Ectodermal cell (in vitro differentiated cells): ENCODE data around the gene DOCK4.
"Not testable (repeated sequence)": the region's sequence is repeated elsewhere in the genome, so short reads cannot be mapped to it uniquely, and the experiment has no call there.

Source experiments
- H3K27ac ChIP-seq: 2 replicates; pipeline ENCODE4 v1.7.0; 2013; ENCODE audit warnings: mild to moderate bottlenecking, low read depth, low read length; ENCODE audit not compliant: insufficient read depth, poor library complexity, severe bottlenecking
- H3K27me3 ChIP-seq: 2 replicates; pipeline ENCODE4 v1.7.0; 2013; ENCODE audit warnings: mild to moderate bottlenecking, low read length; ENCODE audit not compliant: insufficient read depth, control insufficient read depth, poor library complexity, severe bottlenecking
- H3K36me3 ChIP-seq: one replicate; pipeline ENCODE4 v1.7.0; 2013; ENCODE audit warnings: low read length; ENCODE audit not compliant: control insufficient read depth, insufficient read depth
- H3K4me1 ChIP-seq: one replicate; pipeline ENCODE4 v1.7.0; 2013; ENCODE audit warnings: low read length; ENCODE audit not compliant: control insufficient read depth, insufficient read depth
- H3K4me3 ChIP-seq: 2 replicates; pipeline ENCODE4 v1.7.0; 2013; ENCODE audit warnings: low read depth, low read length, control low read depth; ENCODE audit not compliant: insufficient read depth
- H3K9me3 ChIP-seq: 2 replicates; pipeline ENCODE4 v1.7.0; 2013; ENCODE audit warnings: mild to moderate bottlenecking, low read length, moderate library complexity; ENCODE audit not compliant: control insufficient read depth
- WGBS, 2 experiments: methylation state at CpG; one replicate each; pipeline ENCODE4 v1.1.7; 2013; ENCODE audit warnings: missing lambda C conversion rate in 2 of 2; 5-methylcytosine and 5-hydroxymethylcytosine counted together

Gene DOCK4

DNA sequence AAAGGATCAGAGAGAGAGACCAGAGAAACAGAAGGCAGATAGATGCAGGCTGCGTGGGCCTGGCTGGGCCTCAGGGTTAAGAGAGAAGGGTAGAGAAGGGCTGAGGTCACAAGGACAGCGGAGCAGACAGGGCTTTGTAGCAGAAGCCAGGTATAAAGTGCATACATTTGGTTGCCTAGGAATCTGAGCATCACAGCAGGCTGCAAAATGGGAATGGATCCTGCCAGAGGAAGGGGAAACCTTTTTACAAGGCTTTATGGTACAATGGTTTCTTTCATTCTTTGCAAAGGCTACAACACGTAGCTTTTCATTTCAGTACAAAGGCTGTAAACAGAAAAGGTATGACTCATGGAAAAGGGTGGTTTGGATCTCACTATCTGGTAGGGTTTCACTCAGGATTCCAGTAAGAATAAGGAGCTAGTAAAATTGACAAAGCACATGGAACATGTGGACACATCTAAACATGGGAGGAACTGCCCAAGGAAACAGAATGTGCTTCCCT lies 275.1 kb downstream of the DOCK4 start:
- Histone ChIP-seq H3K36me3 (no peaks in the 10 kb centered on the region), H3K27me3 (no peaks in the 10 kb centered on the region), H3K27ac (no peak overlapping the region), H3K9me3 (no peaks in the 10 kb centered on the region), H3K4me3 (no peak overlapping the region), H3K4me1 (peaks cover 10% of the 10 kb centered on the region)
- 59 to 67% methylated on average over 3 of the region's 3 CpGs for WGBS, 2 experiments

DNA sequence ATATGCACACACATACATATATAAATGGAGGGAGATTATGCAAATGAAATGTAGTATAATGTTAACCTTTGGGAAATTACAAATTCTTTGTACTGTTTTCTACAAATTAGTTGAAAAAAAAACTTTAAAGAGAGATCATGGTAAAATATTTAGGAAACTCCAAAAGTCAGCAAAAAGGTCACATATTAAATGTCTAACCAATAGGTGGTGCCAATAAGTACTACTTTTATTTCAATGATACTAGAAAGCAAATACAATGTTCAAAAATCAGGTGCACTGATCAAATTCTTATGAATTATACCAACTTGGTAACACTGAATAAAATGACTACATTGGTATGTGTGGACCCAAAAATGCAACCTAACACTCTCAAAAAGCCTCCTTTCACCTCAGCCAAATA lies 276.9 kb downstream of the DOCK4 start:
- Histone ChIP-seq H3K4me1 (peaks cover 10% of the 10 kb centered on the region), H3K9me3 (no peaks in the 10 kb centered on the region), H3K36me3 (no peaks in the 10 kb centered on the region), H3K4me3 (no peak overlapping the region), H3K27ac (no peak overlapping the region), H3K27me3 (no peaks in the 10 kb centered on the region)

DNA sequence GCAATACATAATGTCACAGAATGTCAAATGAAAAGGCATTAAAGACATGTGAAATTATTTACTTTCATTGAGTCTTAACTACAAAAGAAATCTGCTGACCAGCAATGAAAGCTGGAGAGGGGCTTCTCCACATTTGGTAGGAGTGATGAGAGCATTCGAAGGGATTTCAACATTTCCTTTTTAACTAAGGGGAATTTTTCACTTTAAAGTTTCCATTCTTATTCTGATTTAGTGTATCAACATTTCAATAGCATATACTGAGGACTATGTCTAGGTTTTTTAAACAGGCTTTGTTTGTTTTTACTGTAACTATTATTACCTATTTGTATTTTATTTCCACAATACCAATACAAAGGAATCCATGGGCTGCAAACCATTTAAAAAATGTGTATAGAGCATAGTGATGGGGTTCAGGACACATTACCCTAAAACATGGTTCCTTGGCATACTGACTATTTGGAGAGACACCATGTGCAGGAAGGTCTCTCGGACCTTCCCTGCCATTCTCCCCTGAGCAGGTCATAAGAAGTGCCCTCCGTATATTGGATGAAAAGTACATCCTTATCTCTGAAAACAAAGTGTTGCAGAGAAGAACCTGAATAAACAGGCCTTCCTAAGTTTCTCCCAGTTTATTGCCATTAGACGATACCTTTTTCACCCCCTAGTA lies 278.7 kb downstream of the DOCK4 start:
- Histone ChIP-seq H3K4me1 (peaks cover 10% of the 10 kb centered on the region), H3K27me3 (no peaks in the 10 kb centered on the region), H3K36me3 (no peaks in the 10 kb centered on the region), H3K27ac (no peak overlapping the region), H3K4me3 (no peak overlapping the region), H3K9me3 (no peaks in the 10 kb centered on the region)
- 81 to 90% methylated on average over 3 of the region's 4 CpGs for WGBS, 2 experiments

DNA sequence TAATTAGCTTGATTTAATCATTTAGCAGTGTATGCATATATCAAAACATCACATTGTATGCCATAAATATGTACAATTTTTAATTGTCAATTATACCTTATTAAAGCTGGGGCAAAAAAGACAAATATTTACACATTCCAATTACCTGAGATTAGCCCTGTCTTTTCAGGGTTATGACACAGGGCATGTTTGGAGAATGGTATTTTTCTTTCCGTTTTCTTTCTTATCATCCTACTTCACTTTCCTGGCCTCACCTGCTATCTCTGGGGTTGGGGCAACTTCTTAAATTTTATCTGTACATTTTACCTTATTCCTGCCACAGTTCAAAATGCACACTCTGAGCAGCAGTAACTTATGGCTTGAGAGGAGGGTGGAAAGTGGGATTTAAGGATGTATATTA lies 285.9 kb downstream of the DOCK4 start:
- Histone ChIP-seq H3K4me1 (no peaks in the 10 kb centered on the region), H3K9me3 (no peaks in the 10 kb centered on the region), H3K4me3 (no peak overlapping the region), H3K27me3 (no peaks in the 10 kb centered on the region), H3K36me3 (no peaks in the 10 kb centered on the region), H3K27ac (no peak overlapping the region)
- 88 to 100% methylated on average over 1 of the region's 1 CpG for WGBS, 2 experiments

DNA sequence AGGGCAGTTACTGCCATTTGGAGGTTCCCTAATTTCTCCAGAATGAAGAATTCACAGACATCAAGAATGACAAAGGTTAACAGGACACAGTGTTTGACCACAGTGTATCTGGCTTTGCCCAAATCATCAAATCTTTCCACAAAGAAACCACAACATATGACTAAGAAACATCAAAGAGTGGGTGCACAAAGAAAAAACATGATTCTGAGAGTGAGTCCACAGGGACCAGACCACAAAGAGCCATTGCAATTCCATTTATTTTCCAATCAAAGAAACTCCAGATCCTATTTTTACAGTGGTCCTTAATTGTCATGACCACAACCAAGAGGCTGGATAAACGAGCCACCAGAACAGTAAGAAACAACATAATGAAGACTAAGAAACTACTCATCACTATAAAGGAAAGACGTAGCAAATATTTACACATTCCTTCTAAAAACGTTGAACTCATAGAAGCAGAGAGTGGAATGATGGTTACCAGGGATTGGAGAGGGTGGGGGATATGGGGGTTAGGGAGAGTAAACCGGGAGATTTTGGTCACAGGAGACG lies 286.5 kb downstream of the DOCK4 start:
- Histone ChIP-seq H3K4me1 (no peaks in the 10 kb centered on the region), H3K27ac (no peak overlapping the region), H3K9me3 (no peaks in the 10 kb centered on the region), H3K36me3 (no peaks in the 10 kb centered on the region), H3K4me3 (no peak overlapping the region), H3K27me3 (no peaks in the 10 kb centered on the region)
- 88 to 93% methylated on average over 5 of the region's 5 CpGs for WGBS, 2 experiments

DNA sequence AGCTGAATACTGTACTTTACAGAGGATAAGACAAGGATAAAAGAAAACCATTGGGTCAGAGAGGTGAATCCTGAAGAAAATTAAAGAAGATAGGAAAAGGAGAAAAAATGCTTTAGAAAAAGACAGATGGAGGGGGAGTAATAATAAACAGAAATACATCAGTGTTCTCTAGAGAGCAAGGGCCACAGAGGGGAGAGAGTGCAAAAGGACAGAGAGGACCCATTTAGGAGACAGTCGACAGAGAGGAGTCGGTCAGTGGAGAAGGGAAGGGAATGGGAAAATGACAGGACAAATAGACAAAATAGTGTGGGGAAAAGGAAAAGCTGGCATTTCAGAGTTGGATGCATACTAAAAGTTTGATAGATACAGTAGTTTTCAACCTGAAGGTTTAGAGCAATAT lies 287.0 kb downstream of the DOCK4 start:
- 93 to 96% methylated on average over 2 of the region's 2 CpGs for WGBS, 2 experiments
- Histone ChIP-seq H3K27me3 (no peaks in the 10 kb centered on the region), H3K27ac (no peak overlapping the region), H3K4me1 (no peaks in the 10 kb centered on the region), H3K4me3 (no peak overlapping the region), H3K36me3 (no peaks in the 10 kb centered on the region), H3K9me3 (no peaks in the 10 kb centered on the region)

DNA sequence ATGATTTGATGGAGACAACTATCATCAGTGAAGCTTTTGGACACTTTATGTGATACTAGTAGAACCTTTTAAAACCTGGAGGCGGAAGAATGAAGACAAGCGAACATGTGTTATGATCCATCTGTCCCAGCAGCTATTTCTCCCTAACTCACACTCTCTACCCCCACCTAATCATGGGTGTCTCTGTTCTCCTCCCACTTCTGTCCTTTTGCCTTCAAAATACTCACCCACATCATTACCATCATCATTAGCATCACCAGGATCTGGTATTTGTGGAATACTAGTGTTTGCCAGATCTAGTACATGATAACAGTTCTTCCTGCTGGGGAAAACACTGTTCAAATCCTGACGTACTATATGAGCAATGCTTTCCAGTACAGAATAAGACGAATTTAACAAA lies 287.7 kb downstream of the DOCK4 start:
- Histone ChIP-seq H3K4me1 (no peaks in the 10 kb centered on the region), H3K27me3 (no peaks in the 10 kb centered on the region), H3K27ac (no peak overlapping the region), H3K9me3 (no peaks in the 10 kb centered on the region), H3K36me3 (no peaks in the 10 kb centered on the region), H3K4me3 (no peak overlapping the region)
- 90 to 96% methylated on average over 4 of the region's 4 CpGs for WGBS, 2 experiments

DNA sequence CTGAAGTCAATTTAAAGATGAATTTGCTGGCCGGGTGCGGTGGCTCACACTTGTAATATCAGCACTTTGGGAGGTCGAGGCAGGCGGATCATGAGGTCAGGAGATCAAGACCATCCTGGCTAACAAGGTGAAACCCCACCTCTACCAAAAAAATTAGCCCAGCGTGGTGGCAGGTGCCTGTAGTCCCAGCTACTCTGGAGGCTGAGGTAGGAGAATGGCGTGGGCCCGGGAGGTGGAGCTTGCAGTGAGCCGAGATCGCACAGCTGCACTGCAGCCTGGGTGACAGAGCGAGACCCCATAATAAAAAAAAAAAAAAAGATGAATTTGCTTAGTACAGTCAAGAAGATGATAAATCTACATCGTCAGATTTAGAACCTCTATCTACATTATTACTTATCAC lies 288.8 kb downstream of the DOCK4 start:
- not testable (repeated sequence) for H3K36me3 ChIP-seq

DNA sequence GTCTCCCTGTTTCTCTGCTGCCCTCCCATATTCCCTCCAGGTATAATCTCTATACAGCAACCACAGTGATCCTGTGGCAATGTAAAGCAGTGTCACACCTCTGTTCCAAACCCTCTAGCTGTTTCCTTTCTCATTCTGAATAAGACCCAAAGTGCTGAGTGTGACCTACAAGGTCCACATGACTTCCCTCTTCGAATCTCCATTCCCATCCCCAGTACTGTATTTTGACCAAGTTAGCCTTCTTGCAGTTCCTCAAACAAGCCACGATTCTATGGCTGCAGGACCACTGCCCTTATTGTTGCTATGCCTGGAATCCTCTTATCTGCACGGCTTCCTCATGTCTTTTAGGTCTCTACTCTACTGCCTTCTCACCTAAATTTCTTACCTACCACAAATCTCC lies 291.9 kb downstream of the DOCK4 start:
- Histone ChIP-seq H3K4me3 (no peak overlapping the region), H3K27ac (no peak overlapping the region), H3K4me1 (no peaks in the 10 kb centered on the region), H3K9me3 (no peaks in the 10 kb centered on the region), H3K36me3 (no peaks in the 10 kb centered on the region), H3K27me3 (no peaks in the 10 kb centered on the region)
- 89 to 91% methylated on average over 3 of the region's 3 CpGs for WGBS, 2 experiments

More for the DNA sequence above, 288.8 kb downstream of the DOCK4 start:
- not testable (repeated sequence) for H3K9me3 ChIP-seq, H3K27ac ChIP-seq, H3K4me1 ChIP-seq, H3K4me3 ChIP-seq, H3K27me3 ChIP-seq
- 91 to 92% methylated on average over 10 of the region's 11 CpGs for WGBS, 2 experiments

DNA sequence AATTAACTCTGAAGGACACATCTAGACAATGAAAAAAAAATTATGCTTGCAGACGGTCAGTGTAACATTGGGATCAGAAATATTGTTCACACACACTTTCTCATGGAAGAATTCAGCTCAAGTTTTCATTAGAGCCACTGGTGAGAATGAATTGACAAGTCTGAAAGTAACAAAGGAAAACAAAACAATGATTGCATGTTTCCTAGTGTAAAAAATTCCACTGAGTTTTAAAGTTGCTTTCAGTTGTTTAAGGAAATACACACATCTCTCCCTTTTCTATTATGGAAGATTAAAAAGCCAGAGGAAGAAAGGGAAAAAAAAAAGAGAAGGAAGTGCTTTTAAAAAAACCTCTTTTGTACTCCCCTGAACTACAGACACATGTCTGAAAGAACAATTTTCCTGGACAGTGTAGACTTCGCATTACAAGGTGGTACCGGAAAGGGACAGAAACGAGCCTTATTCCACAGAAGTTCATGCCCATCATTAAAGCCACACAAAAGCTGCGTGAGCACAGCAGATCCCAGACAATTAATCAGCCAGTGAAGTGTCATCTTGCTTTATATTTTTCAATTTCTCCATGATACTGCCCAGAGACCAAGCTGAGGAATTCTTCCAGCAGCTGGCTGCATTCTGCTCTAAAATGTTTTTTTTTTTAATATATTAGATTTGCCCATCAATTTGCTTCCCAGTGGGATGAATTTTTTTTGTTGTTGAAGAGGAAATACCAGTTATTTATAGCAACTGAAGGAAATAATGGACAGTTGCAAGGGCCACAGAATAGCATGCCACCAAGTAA lies 294.8 kb downstream of the DOCK4 start:
- Histone ChIP-seq H3K36me3 (no peaks in the 10 kb centered on the region), H3K27ac (no peak overlapping the region), H3K9me3 (no peaks in the 10 kb centered on the region), H3K4me1 (no peaks in the 10 kb centered on the region), H3K4me3 (no peak overlapping the region), H3K27me3 (no peaks in the 10 kb centered on the region)
- 92 to 93% methylated on average over 5 of the region's 5 CpGs for WGBS, 2 experiments
